IPS DF 19.7 (cell line): ENCODE data around the gene HRH1.
"Not testable (repeated sequence)": the region's sequence is repeated elsewhere in the genome, so short reads cannot be mapped to it uniquely, and the experiment has no call there.

Experiments used
- DNase-seq: peaks from one replicate; pipeline ENCODE4 v3.0.0-alpha.2; 2013; ENCODE audit warnings: low read depth, low spot score

The HRH1 gene

DNA sequence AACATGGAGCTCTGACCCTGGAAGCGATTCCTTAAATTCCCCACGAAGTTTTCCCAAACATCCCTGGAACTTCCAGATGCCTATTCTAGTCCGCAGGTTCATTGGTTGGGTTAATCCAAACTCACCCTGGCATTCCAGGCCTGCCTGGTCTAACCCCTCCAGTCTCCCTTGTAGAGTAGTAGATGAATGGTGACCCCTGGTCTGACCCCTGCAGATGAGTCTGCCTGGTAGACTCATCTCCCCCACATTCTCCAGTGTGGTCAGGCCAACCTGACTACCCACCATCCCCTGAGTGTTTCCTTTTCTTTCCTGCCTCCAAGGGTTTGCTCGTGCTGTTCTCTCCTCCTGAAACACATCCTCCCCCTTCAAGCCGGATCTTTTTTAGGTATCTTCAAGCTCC is 10.8 kb upstream of the HRH1 start:
- no peak for DNase-seq

DNA sequence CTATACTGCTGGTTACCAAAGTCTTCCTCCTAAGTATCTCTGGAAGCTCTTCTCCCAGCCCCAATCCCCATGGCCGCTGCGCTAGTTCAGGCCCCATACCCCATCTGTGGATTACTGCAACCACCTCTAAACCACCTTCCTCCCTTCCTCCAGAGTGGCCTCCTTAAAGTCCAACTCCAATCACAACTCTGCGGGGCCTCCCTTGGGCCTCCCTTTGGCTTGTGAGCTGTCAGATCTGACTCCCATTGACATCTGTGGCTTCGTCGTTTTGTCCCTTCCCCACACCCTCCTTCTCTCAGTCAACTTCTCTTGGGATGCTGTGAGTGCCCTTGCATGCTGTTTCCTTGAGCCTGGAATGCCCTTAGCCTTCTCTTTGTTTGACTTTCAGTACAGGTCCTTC is 9.3 kb upstream of the HRH1 start:
- no peak for DNase-seq

DNA sequence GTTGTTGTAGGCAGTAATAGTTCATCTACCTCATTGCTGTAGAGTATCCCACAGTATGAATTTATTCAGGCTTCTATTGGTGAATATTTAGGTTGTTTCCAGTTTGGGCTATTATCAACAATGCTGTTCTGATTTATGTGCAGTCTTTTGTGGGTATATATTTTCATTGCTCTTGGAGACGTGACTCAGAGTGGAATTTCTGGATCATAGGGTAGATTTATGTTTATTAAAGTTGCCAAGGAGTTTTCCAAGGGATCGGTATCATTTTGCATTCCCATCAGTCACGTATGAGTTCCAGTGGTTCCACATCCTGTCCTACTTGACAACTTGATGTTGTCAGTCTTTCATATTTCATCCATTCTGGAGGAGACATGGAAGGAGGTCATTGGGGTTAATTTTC is 8.4 kb upstream of the HRH1 start:
- no peak for DNase-seq

DNA sequence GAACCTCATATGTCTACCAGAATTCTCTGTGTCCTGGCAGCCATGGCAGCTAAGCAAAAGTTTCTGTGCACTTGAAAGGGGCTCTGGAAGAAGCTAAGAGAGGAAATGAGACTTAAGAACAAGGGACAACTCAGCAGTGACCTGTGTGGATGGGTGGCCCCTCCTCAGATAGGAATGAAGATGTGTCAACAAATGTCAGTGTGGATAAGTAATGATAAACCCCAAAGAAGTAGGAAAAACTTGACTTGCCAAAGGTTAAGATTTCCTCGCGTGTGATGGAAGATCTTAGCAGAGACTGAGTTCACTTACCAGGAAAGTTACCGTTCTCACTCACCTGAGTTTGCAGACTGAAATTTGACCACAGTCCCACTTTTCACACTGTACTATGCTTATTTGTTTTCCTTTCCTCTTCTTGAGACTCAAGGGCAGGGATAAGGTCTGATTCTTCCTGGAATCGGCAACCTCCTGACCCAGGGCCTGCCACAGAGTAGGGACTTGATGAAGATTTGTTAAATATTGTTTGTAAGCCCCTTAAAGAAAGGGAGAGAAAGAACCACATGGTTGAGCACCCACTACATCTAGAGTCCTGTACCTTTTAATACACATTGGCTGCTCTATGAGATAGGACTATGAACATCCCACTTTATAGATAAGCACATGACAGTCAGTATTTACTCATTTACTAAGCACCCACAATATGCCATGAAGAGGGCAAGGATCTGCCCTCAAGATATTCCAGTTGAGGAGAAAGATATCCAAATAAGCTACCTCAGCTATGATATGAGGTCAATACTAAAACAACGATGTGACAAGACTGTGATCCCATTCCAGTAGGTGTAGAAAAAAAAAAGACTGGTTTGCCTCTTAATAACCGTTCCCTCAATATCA is 7.3 kb upstream of the HRH1 start:
- DNase-seq = no peak

DNA sequence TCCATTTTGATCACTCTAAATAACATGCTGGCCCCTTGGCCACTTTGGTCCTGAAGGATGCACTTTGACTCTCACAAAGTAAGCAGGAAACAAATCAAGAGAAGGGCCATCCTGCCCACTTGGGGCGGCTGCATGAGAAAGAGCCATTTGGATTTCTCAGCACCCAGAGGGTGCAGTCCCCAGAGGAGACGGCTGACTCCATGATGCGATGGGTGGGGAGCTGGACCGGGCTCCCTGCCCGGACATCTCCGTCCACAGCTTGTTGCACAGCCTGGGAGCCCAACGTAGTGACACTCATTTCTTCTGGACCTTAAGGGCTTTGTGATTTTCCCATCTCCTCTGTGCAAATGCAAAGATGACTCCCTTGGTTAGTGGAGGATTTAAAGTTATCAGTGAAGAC is 4.0 kb upstream of the HRH1 start:
- no peak for DNase-seq

DNA sequence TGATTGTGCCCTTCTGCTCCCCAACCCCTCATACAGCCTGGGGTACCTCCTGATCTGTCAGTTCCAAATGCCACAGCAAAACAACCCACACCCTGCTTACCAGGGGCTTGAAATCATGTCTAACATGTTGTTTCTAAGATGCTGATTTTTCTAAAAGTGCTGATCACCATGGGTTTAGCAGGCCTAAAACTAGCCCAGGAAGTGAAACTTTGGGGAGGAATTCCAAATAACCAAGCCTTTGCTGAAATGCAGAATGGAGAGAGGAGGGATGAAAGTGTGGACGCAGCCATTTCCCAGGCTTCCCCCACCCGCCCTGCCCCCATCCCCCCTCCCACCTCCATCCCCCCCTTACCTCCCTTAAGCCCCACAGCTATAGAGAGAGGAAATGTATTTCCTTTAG is 2.0 kb upstream of the HRH1 start:
- DNase-seq = no peak

DNA sequence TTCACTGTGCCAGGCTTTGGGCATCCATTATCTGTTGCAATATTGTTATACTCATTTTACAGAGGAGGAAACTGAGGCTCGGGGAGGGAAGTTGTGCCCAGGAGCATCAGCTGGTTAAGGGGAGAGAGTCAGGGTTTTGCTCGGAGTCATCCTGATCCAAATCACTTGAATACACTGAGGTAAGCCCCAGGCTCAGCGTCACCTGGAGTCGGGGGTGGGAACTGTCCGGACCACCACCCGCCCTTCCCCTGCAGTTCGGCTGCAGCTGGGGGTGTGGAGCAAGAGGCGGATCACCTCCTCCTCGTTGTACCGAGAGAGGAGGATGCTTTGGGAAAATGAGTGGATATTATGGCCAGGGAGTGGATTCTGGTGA is 646 bp downstream of the HRH1 start:
- DNase-seq = no peak

DNA sequence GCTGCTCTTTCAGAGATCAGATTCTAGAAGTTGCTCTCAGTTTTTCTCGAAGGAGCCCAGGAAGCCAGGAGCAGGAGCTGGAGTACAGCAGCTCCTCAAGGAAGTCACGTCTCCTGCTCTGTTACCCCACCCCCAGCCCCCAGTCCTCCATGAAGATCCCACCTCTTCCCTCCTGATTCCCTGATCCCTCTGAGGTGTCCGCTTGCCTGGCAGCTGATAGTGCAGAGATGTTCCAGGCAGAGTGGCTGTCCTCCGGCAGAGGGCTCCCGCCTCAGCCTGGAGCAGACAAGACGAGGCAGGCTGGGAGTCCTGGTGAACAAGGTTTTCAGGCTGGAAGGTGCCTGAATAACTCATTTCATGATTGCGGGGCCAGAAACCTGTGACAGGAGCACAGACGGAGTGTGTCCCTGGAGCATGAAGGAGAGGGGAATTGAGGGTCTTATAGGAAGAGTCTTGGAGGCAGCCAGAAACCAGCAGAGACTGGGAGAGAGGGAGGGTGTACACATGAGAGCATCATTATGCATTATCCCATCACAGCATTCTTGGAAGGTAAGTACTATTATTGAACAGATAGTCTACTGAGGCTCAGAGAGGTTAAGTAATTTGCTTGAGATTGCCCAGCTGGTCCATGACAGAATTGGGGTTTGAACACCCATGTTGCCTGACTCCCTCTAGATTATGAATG is 1.2 kb downstream of the HRH1 start:
- peak; percentile 23 for DNase-seq

DNA sequence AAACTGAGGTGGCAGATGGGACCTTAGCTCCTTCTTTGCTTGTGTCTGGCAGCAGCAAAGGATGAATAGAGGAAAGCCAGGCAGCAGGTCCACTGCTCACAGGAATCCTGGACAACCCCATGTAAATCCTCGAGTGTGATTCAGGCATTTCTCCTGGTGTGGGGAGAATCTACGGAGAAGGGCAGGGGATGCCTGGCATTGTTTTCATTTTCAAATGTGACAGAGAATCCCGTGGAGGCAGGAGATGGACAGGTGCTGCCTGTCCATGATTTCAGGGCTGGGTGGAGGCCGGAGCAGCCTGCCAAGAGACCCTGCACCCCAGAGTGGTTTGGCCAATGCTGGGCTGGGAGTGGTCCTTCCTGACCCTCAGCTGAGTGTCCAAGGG is 1.7 kb downstream of the HRH1 start:
- no peak for DNase-seq

DNA sequence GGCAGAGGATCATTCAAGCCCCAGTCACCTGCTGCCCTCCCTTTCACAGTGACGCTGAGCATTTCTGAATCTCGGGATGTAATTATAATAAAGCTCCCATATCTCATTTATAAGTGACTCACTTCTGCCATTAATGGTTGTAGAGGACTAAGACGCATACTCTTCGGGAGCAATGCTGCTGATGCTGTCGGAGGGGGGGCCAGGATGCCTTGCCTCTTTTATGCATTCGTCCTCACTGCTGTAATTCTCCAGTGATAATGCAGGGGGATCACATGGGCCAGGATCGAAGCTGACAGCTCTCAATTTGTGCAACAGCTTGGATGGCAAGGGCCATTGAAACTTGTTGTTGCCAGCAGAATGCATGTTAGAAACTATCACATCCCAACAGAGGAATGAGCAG is 3.1 kb downstream of the HRH1 start:
- DNase-seq = no peak

DNA sequence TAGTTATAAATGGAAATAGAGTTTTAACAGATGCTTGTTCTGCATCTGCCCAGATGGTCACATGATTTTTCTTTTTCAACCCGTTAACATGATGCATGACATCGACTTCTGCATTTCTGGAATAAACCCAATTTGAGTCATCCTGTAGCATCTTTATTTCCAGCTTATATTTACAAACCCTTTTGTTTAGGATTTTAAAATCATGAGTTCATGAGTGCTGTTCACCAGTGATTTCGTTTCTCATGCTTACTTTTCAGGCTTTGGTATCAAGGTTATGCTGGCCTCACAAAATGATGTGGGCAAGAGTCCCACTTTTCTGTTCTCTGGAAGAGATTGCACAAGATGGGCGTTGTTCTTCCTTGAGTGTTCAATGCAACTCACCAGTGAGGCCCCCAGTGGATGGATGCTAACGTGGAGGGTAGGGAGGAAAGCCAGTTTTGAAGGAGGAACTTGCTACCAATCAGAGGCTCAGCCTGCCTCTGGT is 5.2 kb downstream of the HRH1 start:
- no peak for DNase-seq

DNA sequence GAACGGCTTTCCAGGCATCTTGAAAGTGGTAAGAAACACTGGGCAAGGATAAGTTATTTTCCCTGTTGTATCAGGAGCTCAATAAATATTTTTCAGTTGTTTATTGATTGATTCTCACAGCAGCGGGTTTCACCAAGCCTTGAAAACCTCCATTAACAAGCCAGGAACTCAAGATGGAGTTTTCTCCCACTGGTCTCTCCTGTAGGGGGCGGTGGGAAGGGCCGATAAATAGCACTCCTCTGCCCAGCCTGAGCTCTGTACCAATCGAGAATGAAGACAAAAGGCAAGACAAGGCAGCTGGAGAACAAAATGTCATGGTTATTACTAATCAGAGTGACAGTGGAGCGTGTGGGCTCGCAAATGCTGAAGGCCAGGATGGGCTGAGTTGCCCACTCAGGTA is 7.4 kb downstream of the HRH1 start:
- DNase-seq = no peak

DNA sequence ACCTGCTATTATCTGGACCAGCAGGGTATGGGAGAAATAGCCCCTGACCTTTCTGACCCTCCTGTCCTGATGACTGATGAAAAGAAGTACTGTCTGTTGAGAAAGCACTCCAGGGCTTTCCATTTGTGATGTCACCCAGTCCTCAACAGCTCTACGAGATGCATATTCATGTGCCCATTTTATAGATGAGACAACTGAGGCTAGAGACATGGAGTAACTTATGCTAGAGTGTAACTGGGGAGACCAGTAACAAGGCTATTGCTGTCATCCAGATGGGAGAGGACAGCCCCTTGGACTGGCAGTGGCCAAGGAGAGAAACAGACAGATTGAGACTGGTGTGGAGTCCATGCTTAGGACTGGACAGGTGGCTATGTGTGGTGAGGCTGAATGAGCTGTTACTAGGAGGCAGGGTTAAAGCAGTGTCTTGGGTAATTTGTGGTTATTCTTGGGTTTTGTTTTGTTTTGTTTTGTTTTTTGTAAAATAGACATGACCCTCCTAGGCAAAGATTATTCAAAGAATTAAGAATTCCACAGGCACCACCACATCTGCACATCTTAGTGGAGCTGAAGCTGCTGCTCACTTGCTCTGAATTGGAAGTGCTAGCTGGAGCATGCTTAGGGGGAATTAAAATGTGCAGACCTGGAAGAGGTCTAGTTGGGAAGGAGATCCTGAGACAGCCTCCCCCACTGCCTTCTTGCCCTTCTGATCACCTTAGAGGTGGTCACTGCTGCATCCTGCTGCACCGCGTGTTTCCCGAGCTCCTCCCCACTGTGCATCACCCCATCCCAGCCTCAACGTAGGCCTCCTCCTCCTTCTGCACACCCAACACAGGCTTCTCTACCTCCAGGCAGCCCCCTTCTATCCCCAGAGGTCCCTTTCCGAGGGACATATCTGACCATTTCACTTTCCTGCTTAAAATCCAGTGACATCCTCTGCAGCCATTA is 8.4 kb downstream of the HRH1 start:
- DNase-seq = no peak

DNA sequence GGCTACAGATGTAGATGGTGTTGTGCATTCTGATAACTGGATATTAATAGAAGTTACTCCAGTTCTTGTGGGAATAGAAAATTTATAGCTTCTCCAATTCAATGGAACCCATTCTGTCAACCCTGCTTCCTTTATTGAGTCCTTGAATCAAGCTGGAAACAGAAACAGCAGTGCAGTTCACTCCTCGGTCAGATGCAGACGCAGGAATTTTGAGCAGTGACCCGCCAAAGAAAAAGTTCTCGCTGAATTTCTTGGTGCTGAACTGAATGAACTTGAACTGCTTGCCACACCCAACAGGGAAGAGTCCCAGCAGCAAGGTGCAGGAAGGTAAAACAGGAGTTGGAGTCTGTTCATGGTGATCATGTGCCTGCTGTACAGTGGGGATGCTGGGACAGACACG is 10.3 kb downstream of the HRH1 start:
- DNase-seq = no peak

DNA sequence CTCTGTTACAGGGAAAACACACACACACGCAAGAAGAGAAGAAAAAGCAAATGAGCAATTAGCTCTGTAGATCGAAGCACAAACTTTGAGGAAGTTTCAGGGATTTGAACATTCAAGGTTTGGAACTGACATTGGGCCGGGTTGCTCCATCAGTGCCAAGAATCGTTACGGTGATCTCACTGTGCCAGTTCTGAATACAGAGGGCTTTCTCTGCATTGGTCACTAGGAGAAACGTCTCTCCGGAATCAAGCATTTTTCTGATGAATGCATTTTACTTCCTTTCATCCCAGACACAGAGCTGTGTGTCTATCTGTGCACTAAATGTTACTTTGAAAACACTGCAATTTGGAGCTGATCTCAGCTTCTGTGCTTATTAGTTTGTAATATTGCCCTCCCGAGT is 11.2 kb downstream of the HRH1 start:
- no peak for DNase-seq

DNA sequence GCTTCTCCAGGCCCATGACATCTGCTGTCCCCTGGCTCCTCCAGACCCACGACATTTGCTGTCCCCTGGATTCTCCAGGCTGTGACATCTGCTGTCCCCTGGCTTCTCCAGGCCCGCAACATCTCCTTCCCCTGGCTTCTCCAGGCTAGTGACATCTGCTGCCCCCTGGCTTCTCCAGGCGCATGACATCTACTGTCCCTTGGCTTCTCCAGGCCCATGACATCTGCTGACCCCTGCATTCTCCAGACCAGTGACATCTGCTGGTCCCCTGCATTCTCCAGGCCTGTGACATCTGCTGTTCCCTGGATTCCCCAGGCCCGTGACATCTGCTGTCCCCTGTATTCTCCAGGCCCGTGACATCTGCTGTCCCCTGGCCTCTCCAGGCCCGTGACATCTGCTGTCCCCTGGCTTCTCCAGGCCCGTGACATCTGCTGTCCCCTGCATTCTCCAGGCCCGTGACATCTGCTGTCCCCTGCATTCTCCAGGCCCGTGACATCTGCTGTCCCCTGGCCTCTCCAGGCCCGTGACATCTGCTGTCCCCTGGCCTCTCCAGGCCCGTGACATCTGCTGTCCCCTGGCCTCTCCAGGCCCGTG is 12.6 kb downstream of the HRH1 start:
- not testable (repeated sequence) for DNase-seq

DNA sequence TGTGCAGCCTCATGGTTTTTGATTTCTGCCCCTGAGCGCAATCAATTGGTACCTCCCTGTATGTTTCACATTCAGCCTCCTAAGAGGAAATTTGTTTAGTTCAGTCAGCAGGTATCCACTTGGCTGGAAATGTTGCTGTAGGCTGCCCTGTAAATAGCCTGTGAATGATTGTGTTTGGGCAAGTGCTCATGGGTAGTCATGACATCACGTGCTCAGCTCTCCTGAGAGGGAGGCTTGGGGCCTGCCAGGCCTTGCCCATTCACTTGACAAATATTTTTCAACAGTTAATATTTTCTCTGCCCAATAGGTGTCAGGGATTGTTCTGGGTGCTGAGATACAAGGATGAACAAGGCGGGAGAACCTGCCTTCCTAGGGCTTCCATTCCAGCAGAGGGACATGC is 13.3 kb downstream of the HRH1 start:
- no peak for DNase-seq

DNA sequence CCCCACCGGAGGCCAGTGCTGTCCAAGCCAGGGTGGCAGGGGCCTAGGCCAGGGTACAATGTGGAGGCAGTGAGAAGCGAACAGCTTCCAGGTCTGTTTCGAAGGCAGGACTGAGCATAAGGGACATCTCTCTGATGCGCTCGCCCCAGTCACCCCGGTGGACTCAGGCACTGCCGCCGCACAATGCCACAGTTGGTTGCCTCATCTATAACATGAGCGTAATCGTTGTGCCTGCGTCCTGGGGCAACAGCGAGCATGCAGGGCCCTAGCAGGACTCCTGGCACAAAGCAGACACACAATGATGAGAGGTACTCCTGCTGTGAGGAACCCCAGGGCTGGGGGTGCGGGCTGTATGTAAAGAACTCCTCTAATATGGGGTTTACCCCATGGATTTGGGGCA is 14.1 kb downstream of the HRH1 start:
- DNase-seq = no peak

DNA sequence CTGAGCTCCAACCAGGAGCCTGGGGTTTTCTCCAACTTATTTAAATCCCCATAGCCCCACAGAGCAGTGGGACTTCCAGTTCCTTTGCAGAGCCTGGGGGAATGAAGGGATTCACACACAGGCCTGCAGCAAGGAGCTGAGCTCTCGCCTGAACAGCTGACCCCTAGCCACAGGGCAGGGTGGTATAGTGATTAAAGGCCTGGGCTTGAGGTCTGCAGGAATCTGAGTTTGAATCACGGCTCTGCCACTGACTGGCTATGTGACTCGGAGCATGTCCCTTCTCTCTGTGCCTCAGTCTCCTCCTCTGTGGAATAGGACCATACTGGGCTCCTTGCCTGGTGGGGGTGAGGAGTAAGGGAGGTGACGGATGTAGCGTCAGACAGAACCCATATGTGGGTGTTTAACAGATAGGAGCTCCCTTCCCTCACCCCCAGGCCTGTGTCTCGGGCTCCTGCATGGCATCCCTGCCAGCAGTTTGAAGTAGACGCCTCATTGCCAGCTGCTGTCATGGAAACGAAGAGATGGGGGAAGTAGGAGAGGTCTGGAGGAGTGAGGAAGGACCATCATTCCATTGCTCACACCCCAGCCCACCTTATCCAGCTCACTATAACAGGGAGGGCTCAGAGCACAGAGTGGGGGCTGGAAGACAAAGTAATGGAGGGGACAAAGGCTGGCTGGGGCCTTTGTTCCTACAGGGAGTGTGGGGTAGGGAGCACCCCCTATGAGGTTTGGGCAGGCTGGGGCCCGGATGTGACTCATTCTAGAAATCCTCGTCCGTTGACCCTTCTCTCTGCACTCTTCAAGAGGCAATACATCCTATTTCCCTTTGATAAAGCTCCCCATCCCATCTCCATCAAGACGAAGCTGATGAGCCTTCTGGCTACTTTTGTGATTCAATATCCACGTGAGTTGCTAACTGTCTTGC is 14.8 kb downstream of the HRH1 start:
- DNase-seq = no peak

DNA sequence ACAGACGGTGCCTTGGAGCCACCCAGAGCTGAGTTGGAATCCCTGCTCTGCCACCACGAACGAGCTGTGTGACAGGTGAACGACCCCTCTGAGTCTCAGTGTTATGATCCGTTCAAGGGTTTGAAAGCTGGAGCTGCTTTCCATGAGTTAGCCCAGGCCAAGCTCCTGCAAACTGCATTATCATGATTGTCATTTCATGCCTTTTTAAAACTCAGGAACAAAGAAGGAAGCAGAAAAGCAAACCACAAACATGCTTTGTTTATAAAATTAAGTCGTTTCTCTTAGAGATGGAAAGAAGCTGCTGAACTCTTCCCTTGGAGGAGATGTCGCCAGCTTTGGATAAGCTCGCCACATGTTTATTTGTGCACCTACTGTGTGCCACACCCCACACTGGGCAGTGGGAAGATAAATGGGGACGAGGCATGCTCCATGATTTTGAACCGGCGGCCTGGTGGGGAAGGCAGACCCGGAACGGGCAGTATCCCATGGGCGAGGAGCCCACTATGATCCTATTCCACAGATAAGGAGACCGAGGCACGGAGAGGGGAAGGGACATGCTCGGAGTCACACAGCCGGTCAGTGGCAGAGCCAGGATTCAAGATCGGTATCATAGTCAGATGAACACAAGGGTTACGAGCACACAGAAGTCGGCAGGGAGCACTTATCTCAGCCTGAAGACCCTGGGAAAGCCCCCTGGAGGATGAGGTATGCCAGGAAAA is 15.9 kb downstream of the HRH1 start:
- DNase-seq = no peak
